GM21360 (cell line): ENCODE data around the gene SRRM5.
"Not testable (repeated sequence)": the region's sequence is repeated elsewhere in the genome, so short reads cannot be mapped to it uniquely, and the experiment has no call there.

Experiments used
- ATAC-seq: cut with Tn5 transposase; IDR thresholded peaks from one replicate; pipeline ENCODE4 v1.9.1; 2021; ENCODE audit warnings: mild to moderate bottlenecking, moderate library complexity; ENCODE audit not compliant: unreplicated experiment

SRRM5 gene

DNA sequence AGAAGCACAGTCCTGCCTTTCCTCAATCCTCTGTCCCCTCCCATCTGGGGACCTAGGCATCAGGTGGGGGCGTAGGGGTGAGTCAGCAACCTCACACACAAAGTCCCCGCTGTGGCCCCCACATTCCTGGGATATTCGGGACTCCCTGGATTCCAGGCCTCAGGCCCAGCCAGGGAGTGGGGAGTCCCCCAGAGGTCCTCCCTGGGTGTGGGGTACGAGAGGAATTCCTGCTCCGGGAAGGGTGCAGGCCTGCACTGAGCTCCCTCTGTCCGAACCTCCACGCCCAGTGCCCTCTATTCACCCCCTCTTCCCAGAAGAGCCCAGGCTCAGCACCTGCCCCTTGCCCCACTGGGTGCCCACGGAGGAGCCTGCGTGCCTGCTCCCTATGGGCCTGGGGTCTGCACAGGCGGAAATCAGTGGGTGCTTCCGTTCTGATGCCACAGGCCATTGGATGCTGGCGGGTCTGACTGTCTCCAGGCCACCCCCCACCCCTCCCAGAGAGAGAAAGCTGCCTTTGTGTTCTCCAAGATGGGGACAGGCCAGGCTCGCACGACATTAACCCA lies 24.3 kb downstream of the SRRM5 start:
- no peak for ATAC-seq

DNA sequence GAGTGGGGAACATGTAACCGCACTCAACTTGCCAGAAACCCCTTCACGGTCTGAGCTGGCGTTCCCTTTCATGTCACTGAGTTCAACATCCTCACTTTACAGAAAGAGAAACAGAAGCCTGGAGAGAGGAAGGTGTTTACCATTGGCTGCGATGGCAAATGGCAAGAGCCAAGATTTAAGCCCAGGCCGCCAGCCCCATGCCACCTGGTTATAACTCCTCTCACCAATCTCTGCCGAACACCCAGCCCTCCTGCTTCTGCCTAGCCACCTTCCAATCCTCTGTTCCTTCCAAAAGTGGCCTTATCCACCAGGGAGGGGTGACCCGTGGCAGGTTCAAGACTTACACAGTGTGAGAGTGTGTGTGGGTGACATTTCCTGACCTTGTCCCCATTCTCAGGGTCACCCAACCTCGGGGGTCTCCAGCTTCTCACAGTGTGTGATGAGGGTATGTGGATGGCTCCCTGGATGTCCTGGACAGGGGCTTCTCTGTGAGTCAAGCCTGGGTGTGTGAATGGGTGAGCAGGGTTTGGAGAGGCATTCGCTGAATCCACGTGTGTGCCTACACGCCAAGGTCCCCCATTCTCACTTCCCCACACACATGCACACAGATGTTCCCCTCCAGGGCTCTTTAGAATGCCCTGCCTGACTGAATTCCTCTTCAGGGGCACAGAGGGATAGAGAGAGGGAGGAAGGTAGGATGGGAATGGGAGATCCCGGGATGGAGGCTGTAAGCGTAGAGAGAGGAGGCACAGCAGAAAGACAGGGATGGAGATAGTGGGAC lies 26.5 kb downstream of the SRRM5 start:
- no peak for ATAC-seq

DNA sequence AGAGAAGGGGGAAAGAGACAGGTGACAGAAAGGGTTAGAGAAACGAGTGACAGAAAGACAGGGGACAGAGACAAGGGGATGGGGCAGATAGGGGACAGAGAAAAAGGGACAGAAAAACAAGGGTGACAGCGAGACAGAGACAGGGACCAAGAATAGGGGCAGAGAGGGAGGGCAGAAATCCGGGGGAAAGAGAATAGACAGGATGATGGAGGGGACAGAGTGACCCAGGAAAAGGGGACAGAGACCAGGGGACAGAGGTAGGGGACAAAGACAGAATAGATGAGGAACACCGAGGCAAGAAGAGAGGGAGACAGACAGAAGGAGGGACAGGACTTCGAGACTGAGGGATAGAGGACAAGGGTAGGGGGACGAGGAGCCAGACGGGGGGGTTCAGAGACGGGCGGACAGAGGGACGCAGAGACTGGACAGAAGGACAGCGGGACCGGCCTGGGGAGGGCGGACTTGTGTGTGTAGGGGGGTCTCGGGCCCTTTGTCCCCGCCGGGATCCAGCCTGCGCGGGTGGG lies 27.2 kb downstream of the SRRM5 start:
- ATAC-seq = no peak

DNA sequence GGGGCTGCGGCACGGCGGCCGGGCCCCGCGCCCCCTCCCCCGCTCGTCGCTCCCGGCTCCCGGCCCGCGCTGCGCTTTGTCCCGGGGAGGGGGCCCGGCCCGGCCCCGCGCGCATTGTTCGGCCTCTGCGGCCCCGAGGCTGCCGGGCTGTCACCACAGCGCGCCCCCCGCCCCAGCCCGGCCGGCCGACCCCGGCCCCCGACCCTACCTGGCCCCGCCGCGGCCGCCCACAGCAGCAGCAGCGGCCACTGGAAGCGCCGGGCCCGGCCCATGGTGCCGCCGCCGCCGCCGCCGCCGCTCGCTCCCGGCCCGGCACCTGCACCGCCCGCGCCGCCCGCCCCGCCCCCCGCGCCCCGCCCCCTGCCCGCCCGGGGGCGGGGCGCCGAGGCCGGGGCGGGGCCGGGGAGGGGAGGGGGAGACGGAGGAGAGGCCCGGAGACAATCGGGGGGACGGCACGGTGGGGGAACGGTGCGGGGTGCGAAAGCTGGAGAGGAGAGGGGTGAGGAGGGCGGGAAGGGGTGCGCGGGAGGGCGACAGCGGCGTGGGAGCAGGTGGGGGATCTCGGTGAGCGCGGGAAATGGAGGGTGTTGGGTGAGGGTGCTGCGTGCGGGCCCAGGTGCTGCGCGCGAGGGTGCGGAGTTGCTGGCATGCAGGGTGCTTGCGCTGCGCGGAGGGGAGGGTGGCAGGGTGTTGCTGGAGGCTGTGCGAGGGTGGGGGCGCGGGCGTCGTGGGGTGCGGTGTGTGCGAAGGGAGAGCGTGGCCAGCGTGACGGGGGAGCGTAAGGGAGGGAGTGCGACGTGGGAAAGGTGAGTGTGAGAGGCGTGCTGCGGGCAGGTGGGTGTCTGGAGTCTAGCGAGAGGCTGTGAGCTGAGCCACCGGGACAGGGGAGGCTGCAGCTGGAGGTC lies 27.9 kb downstream of the SRRM5 start, which contains the start of gene CADM4:
TSS of gene CADM4 (minus strand) at position 332 of the 905 bp plus-strand sequence. CDS start at position 272, 60 bp downstream.
- no peak for ATAC-seq

DNA sequence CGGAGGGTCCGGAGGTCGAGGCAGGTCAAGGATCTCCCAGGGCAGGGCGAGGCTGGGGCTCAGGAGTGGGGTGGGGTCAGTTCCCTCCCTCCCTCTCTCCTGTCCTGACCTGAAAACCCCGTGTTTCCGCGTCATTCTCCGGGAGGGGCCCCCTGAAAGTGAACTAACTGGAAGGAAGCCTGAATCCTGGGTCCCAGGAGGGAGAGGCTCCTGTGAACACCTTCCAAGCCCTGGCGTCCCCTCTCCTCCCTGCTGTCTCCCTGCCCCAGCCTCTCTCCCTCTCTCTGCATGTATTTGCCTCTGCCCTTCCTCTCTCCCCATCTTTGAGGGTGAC lies 28.5 kb downstream of the SRRM5 start:
- no peak for ATAC-seq

DNA sequence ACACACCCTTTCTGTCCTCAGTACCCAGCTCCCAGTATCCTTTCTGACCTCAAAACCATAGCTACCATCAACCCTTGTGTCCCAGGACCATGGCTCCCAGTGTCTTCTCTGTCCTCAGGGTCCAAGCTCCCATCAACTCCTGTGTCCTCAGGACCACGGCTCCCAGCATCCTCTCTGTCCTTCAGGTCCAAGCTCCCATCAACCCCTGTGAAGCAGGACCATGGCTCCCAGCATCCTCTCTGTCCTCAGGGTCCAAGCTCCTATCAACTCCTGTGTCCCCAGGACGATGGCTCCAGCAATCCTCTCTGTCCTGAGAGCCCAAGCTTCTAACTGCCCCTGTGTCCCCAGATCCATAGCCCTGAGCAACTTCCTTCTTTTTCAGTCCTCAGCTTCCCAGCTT lies 29.4 kb downstream of the SRRM5 start:
- ATAC-seq = no peak

DNA sequence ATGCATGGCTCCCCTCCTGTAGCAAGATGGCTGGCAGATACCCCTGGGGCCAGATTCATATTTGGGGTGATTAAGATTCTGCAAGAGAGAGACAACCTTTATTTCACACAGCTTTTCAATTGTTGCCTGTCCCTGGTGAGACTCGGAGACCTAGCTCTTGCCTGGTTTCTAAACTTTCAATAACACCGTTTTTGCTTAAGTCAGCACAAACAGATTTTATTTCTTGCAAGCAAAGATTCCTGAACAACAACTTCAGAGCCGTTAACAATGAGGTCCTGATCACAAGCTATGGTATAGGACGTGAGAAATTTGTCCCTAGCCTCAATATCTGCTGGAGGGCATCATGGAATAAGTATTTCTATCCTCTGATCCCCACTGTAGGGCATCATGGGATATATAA lies 30.6 kb downstream of the SRRM5 start:
- ATAC-seq = no peak

DNA sequence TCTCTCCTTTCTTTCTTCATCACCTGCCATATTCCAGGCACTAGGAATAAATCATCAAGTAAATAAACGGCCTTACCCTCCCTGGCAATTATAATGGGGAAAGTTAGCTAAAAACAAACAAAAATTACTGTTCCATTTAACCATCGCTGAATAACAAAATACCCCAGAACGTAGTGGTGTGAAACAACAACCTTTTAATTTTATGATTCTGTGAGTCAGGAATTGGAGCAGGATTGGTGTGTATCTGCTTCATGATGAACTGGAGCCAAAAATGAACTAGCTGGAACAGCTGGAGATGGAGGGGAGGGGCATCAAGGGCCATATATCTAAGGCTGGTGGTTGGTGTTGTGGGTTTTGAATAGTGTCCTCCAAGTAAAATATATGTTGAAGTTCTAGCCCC lies 31.4 kb downstream of the SRRM5 start:
- ATAC-seq = no peak

DNA sequence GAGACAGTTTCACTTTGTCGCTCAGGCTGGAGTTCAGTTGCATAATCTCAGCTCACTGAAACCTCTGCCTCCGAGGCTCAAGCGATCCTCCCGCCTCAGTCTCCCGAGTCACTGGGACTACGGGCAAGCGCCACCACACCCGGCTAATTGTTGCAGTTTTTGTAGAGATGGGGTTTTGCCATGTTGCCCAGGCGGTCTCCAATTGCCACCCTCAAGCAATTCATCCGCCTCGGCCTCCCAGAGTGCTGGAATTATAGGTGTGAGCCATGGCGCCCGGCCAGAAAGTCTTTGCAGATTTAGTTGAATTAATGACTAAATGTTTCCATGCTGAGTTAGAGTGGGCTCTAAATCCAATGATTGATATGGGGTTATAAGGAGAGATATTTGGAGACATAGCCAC lies 32.3 kb downstream of the SRRM5 start:
- ATAC-seq = no peak

DNA sequence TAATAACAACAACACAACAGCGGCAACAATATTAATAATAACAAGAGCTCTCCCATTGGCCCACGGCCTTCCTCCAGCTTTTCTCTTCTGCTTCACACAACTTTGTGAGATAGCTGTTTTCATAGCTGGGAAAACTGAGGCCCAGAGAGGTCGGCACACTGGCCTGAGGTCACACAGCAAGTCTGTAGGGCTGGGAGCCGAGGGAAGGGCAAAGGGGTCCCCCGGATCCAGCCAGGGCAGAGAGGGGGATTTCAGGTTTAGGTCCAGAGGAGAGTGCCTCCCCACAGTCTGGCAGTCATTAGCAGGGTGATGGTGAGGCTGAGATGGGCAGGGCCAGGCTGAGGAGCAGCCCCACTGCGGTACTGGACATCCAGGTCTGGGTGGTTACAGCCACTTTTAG lies 36.7 kb downstream of the SRRM5 start:
- ATAC-seq = no peak

DNA sequence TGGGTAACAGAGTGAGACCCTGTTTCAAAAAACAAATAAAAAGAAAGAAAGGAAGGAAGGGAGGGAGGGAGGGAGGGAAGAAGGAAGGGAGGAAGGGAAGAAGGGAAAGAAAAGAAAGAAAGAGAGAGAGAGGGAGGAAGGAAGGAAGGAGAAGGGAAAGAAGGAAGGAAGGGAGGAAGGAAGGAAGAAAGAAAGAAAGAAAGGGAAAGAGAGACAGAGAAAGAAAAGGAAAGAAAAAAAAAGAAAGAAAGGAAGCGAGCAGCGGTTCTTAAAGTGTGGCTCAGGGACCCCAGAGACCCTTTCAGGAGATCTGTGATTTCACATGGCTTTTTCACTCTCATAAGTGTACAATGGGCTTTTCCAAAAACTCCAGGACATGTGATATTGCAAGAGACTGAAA lies 37.6 kb downstream of the SRRM5 start:
- ATAC-seq = no peak

DNA sequence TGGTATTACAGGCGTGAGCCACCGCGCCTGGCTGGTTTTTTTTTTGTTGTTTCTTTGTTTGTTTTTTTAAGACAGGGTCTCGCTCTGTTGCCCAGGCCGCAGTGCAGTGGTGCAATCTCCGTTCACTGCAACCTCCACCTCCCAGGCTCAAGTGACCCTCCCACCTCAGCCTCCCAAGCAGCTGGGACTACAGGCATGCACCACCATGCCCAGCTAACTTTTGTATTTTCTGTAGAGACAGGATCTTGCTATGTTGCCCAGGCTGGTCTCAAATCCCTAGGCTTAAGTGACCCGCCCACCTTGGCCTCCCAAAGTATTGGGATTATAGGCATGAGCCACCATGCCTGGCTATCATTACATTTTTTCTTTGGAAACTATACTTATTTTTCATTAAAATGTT lies 38.4 kb downstream of the SRRM5 start:
- not testable (repeated sequence) for ATAC-seq

DNA sequence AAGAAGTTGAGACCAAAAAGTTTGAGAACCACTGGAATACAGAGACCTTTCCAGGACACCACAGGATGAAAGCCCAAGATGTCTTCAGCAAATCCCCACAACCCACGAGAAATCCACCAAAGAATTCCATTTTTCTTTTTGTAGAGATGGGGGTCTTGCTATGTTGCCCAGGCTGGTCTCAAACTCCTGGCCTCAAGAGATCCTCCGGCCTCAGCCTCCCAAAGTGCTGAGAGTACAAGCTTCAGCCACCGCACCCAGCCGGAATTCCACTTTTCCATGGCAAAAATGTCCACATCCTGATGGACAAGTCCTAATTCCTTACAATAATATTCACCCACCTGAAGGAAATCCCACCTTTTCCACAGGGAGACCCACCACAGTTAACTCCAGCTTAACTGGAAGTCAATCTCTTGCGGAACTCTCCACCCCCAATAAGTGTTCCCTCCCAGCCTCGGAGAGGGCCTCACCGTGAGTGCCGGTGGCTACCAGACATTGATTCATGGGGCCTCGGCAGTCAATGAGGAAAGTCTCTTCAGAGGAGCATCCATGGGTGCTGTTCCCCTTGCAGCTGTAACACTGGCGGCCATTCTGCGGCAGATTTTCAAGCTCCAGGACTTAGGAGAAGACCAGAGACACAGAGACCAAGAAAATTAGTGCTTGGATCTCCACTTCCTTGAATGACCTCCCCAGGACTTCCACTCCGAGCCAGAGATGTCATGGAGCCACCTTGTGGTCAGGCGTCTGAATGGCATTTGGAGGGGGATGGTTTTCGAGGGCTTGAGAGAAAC lies 40.1 kb downstream of the SRRM5 start:
- no peak for ATAC-seq

DNA sequence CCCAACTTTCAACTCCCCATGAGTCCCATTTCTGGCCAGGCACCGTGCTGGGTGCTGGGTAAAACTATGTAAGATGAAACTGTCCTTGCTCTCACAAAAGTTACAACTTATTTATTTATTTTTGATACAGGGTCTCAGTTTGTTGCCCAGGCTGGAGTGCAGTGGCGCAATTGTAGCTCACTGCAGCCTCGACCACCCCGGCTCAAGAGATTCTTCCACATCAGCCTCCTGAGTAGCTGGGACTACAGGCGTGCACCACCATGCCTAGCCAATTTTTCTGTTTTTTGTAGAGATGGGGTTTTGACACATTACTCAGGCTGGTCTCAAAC lies 40.6 kb downstream of the SRRM5 start:
- no peak for ATAC-seq

DNA sequence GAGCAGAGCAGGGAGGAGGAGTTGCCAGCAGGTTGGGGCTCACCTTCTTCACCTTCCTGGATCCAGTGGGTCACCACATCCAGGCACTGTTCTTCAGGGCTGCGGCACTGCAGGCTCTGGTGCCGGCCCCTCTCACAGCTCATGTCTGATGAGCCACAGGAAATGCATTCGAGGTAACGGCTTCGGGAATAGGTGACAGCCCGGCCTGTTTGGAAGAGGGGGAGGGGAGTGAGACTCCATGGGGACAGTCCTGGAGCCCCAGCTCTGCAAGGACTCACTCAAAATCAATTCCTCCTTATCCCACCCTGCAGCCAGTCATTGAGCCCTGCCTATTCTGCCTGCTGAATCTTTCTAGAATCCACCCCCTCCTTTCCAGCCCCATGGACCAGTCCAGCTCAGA lies 44.5 kb downstream of the SRRM5 start:
- ATAC-seq = no peak

DNA sequence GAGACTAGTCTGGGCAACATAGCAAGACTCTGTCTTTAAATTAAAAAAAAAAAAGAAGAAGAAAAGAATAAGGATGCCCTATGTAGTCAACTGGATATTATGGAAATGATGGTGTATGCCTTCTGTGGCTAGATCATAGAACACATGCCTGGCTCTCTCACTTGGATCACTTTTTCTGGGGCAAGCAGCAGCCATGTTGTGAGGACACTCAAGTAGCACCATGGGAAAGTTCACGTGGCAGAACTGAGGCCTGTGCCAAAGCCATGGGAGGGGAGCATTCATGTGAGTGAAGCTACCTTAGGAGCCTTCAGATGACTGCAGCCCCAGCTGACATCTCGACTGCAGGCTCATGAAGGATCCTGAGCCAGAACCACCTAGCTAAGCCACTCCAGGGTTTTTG lies 46.1 kb downstream of the SRRM5 start:
- no peak for ATAC-seq

DNA sequence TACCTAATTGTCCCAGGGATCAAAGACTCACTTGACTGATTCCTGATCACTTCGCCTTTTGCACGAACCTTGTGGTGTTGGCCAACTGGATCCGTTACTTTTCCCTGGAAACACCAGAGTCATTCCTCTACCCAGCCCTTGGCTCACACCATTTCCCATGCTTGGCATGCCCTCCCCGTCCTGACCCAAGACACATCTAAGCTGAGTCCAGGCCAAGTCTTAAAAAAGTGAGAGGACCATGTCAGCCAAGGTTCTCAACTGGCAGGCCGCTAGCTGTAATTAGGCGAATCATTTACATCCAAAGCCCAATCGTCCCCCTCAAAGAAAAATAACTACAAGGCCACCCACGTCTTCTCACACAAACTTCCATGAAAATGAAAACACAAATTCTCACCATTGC lies 46.6 kb downstream of the SRRM5 start:
- no peak for ATAC-seq

DNA sequence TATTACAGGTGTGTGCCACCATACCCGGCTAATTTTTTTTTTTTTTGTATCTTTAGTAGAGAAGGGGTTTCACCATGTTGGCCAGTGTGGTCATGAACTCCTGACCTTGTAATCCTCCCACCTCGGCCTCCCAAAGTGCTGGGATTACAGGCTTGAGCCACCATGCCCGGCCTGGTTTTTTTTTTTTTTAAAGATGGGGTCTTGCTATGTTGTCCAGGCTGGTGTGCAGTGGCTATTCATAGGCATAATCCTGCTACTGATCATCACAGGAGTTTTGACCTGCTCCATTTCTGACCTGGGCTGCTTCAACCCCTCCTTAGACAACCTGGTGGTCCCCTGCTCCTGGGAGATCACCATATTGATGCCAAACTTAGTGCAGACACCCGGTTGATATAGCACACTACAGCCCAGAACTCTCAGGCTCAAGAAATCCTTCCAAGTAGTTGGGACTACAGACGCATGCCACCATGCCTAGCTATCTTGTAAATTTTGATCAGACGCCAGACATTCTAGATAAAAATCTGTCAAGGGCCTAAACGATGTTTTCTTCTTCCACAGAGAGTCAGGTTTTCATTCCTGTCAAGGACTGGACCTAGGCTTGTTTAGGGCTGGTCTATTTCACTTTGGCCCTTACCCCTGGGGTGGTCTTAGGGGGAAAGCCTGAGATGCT lies 48.5 kb downstream of the SRRM5 start:
- no peak for ATAC-seq

DNA sequence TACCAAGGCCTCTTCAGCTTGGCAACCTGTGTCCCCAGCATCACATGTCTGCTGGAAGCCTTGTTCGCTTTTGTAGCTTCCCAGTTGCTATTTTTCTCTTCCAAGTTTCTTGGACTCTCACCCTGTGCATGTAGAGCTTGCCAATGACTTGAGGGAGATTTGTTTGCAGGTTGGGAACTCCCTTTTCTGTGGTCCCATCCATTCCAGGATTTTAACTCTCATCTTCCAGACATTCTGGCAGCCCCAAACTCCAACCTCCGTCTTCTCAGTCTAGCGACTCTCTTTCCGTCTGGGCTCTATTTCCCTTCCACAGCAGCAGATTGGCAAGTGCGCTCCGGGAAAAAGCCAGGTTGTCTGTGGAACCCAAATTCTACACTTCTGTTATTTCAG lies 49.1 kb downstream of the SRRM5 start:
- ATAC-seq = no peak

DNA sequence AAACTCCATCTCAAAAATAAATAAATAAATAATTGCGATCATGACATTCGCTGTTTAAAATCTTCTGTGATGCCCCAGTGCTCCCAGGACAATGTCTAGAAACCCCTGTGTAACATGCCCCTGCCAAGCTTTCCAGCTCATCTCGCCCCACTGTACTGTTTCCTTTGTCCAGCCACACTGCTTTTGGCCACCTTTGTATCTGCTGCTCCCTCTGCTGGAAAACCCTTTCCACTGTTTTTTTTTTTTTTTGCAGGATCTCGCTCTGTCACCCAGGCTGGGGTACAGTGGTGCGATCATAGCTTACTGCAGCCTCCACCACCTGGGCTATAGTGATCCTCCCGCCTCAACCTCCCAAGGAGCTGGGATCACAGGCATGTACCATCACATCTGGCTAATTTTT lies 50.6 kb downstream of the SRRM5 start:
- no peak for ATAC-seq

DNA sequence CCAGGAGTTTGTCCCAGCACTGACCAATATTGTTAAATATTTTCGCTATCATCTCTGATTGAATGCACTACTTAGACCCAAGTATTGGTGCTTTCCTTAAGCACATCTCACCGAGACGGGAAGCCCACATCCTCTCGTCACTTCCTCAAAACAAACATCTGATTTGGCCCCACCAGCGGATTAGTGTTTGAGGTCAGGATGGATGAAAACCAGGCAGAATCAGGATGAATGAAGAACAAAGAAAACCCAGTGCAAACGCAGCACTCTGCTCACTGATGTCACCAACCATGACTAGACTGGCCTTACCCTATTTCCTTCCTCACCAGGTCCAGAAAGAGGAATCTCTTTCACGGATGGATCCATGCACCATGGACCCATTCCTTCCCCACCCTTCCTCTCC lies 52.1 kb downstream of the SRRM5 start:
- ATAC-seq = no peak
